Limb (tissue), 2 donors: ENCODE data around the gene BABAM2.

ENCODE experiments used
- DNase-seq, 2 donors: peaks; one replicate each; pipeline ENCODE4 v3.0.0-alpha.2; 2016; ENCODE audit errors: extremely low spot score in 2 of 2

Gene BABAM2

GRCh38 chr2:28160986-28161425, 270.5 kb downstream of the BABAM2 start:
- DNase-seq: no peak

- DNase-seq: no peak
Observed at GRCh38 chr2:28161466-28161865, 270.9 kb downstream of the BABAM2 start.

GRCh38 chr2:28162564-28162963, 272.0 kb downstream of the BABAM2 start:
- DNase-seq: no peak

DNA sequence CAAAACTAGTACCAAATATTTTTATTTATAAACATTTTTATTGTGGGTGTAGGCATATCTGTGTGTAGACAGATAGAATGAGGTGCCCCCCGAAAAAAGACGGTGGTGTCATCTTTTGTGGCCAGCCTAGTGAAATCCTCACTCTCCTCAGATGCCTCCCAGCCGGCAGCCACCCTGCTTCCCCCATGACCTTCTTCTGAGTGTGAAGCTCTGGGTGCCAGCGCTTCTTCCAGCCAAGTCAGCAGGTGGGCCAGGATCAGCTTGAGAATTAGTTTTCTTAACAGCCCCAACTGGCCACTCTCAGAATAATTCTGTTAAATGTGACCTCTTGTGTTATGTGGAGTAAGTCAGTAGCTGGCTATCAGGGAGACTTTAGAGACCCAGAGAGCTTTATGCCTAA, 272.5 kb downstream of the BABAM2 start:
- no peak for DNase-seq

GRCh38 chr2:28163627-28164279, 273.2 kb downstream of the BABAM2 start:
- no peak for DNase-seq

GRCh38 chr2:28164280-28164801, 273.8 kb downstream of the BABAM2 start:
- DNase-seq: peak in 1 of 2 donors; percentile 77

GRCh38 chr2:28165087-28165635, 274.6 kb downstream of the BABAM2 start:
- DNase-seq: no peak

DNA sequence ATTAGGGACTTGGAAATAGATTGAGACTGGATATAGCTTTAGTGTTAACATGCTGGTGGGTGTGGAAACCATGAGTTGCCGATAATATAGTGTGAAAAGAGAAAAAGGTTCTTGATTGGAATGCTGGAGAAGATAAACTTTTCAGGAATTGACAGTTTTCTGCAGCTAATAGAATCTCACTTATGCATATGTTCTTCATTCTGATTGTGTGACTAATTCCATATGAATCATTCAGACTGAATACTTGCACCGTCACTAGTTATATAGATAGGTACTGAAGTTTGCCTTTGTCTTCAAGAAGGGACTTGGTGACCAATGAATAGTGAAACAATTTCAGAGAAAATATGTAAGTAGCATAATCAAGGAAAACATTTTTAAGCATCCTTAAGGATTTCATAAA, 276.4 kb downstream of the BABAM2 start:
- DNase-seq: no peak

DNA sequence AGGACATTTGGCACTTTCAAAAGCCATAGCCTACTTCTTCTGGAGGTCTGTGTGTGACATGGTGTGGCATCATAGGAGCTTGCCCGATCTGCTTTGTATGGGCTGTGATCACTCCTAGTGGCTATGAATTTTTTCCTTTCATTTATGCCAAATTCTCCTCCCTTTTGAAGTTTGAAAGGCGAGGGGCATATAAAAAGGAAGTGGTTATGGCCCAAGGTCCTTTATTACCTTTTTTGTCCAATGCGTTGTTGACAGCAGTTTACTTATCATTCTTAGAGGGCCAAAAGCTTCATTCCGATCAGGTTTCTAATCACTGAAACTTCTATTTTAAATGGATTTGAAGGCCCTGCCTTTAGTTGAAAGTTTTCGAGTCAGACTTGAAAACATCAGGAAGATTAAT, 277.8 kb downstream of the BABAM2 start:
- no peak for DNase-seq

DNA sequence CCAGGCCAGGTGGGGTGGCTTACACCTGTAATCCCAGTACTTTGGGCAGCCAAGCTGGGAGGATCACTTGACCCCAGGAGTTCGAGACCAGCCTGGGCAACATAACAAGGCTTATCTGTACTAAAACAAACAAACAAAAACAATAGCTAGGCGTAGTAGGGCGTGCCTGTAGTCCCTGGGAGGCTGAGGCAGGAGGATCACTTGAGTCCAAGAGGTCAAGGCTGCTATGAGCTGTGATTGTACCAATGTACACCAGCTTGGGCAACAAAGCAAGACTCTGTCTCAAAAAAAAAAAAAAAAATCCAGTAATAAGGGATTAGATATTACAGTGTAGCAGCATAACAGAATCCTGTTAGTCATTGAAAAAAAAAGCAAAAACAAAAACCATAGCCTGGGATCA, 279.0 kb downstream of the BABAM2 start:
- no peak for DNase-seq

DNA sequence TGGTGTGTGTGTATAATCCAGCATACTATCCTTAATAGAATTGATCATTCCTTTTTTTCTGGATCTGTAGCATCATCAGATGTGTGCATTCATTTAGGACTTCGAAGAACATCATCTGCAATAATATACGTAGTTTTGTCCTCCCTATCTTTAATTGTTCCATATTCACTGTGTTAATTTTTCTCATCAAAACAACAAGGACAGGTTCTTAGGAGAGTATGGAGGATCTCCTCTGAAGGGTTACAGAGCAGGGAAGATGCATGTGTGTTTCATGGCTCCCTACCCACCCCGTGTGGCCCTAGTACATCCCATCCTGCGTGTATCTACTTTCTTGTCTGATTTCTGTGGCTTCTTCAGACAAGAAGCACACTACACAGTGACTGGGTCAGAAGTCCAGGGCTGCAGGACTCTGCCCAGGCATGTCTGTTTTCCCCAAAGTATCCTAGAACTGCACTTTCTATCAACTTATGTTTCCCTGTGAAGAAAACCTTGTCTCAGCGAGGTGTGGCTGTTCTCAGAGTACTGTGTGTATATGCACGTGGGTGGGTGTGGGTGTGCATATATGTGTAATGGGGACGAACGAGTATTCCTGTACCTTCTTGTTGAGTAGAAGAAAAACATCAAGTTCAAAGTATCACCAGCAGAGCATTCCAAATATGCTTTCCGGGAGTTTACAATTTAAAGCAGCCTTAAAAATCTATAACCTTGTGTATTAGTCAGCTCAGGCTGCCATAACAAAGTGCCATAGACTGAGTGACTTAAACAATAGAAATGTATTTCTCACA, 281.8 kb downstream of the BABAM2 start:
- DNase-seq: no peak

GRCh38 chr2:28173377-28173776, 282.8 kb downstream of the BABAM2 start:
- no peak for DNase-seq

DNA sequence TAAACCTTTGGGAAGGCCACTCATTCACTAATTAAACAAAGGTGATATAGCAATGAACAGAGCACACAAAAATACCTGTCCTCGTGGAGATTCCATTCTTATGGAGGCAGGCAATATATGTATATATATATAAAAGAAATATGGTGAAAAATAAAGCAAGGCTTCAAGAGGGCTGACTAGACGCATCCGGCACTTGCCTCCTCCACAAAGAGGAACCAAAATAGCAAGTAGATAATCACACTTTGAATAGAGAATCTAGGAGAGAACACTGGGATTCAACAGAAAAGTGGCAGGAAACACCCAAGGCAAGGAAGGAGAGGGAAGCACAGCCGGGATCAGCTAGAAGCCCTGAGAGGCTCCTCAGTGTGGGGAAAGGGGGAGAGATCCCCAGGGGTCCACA, 283.7 kb downstream of the BABAM2 start:
- no peak for DNase-seq

- DNase-seq: no peak
Observed at GRCh38 chr2:28175028-28175427, 284.5 kb downstream of the BABAM2 start.

GRCh38 chr2:28178946-28179345, 288.4 kb downstream of the BABAM2 start:
- no peak for DNase-seq

DNA sequence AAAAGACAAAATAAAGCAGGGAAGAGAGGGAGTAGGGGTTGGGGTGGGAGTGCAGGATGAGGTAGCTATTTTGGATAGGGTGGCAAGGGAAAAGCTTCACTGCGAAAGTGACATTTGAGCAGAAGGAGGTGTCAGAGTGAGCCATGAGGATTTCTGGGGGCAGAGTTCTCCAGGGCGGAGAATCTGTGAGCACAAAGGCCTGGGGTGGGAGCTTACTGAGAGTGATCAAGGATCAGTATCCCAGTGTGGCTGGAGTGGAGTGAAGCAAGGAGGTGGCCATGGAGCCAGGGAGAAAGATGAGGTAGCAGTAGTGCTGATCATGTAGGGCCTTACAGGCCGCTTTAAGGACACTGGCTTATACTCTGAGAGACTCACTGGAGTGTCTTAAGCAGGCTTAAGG, 291.3 kb downstream of the BABAM2 start:
- DNase-seq: no peak

DNA sequence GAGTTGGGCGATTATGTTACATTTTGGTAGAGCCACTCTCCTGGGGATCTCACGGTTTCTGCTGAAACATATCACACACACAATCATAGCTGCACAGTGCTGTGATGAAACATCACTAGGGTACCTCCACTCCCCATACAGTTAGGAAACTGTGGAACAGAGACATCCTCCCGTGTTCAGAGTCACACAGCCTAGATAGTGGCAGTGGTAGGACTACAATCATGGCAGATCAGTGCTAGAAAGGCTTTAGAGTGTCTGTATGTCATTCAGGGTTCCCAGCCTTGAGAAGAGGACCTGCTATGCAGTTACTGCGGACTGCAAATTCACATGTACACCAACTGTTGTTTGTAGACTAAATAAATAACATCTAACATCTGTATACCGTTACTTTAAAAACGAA, 291.8 kb downstream of the BABAM2 start:
- no peak for DNase-seq

- no peak for DNase-seq
Observed at GRCh38 chr2:28185153-28185552, 294.6 kb downstream of the BABAM2 start.

GRCh38 chr2:28185891-28186290, 295.4 kb downstream of the BABAM2 start:
- no peak for DNase-seq

DNA sequence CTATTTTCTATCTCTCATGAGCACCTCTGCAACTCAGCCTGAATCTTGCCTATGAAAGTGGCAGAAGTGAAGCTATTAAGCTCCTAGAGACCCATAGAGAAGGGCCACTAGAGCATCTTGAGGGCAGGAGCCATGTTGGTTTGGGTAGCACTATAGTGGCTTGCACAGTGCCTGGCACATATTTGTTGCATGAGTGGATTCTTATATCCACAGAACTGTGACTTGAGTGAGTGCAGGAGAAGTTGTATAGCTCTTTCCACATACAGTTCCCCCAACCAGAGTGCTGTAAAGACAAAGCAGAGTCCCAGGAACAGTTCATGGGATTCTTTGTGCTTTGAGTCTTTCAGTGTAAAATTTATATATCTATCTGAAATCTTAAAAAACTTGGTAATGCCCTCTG, 296.7 kb downstream of the BABAM2 start:
- DNase-seq: no peak

DNA sequence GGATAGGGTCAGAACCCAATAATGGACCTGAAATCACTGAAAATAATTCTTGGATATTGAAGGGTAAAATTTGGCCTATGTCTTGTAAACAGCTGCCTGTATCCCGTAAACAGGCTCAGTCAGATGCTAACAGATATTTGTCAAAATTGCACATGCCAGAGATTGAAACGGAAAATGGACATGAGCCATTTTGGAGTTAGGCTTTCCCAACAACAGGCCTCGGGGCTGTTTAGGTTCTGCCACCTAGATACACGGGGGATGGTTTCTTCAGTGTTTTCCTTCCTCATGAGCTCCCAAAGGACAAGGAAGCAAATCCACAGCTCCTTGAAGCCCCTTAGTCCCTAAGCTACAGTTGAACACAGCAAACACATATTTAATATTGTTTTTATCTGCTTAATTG, 297.9 kb downstream of the BABAM2 start:
- no peak for DNase-seq

- DNase-seq: no peak
Observed at GRCh38 chr2:28193630-28194403, 303.3 kb downstream of the BABAM2 start.
